IPS DF 4.7 (cell line): ENCODE measurements around the gene IER5L.

Experiments used
- DNase-seq: peaks from one replicate; pipeline ENCODE4 v3.0.0-alpha.2; 2013; ENCODE audit warnings: low spot score; ENCODE audit errors: extremely low read depth

Gene IER5L

GRCh38 chr9:129177791-129178567 lies at the start of gene IER5L:
TSS of gene IER5L (minus strand) at chr9:129178261. CDS start at chr9:129178052, 209 bp downstream.
- no peak for DNase-seq

- no peak for DNase-seq
Observed at GRCh38 chr9:129227843-129228189, 49.8 kb upstream of the IER5L start.

GRCh38 chr9:129225815-129226214 lies 47.8 kb upstream of the IER5L start:
- DNase-seq: no peak

GRCh38 chr9:129225490-129225778 lies 47.4 kb upstream of the IER5L start:
- no peak for DNase-seq

GRCh38 chr9:129224618-129225489 lies 46.8 kb upstream of the IER5L start:
- DNase-seq: no peak

- no peak for DNase-seq
Observed at GRCh38 chr9:129223551-129224208, 45.6 kb upstream of the IER5L start.

GRCh38 chr9:129222819-129223218 lies 44.8 kb upstream of the IER5L start:
- no peak for DNase-seq

- no peak for DNase-seq
Observed at GRCh38 chr9:129221979-129222635, 44.0 kb upstream of the IER5L start.

- no peak for DNase-seq
Observed at GRCh38 chr9:129221233-129221632, 43.2 kb upstream of the IER5L start.

GRCh38 chr9:129220771-129221170 lies 42.7 kb upstream of the IER5L start:
- no peak for DNase-seq

- no peak for DNase-seq
Observed at GRCh38 chr9:129218918-129219317, 40.9 kb upstream of the IER5L start.

- no peak for DNase-seq
Observed at GRCh38 chr9:129218272-129218625, 40.2 kb upstream of the IER5L start.

GRCh38 chr9:129213551-129213950 lies 35.5 kb upstream of the IER5L start:
- DNase-seq: no peak

- no peak for DNase-seq
Observed at GRCh38 chr9:129211686-129212085, 33.6 kb upstream of the IER5L start.

GRCh38 chr9:129210125-129210524 lies 32.1 kb upstream of the IER5L start:
- no peak for DNase-seq

GRCh38 chr9:129209580-129209979 lies 31.5 kb upstream of the IER5L start:
- DNase-seq: no peak

GRCh38 chr9:129209109-129209508 lies 31.0 kb upstream of the IER5L start:
- DNase-seq: no peak

GRCh38 chr9:129208207-129209032 lies 30.4 kb upstream of the IER5L start:
- no peak for DNase-seq

- no peak for DNase-seq
Observed at GRCh38 chr9:129206905-129207304, 28.8 kb upstream of the IER5L start.

- no peak for DNase-seq
Observed at GRCh38 chr9:129206401-129206800, 28.3 kb upstream of the IER5L start.

- DNase-seq: no peak
Observed at GRCh38 chr9:129204840-129205239, 26.8 kb upstream of the IER5L start.
